ENCODE results near the gene GALNT17. TPM values are rescaled to one million over a fixed set of nuclear protein-coding genes. Genes with fewer than 3 reads are reported as not detected.
A peak's percentile ranks its signal among the peaks of the same experiment; 100 is the strongest.
"Not testable (repeated sequence)": the region's sequence is repeated elsewhere in the genome, so short reads cannot be mapped to it uniquely, and the experiment has no call there.

GALNT17 gene
- total and polyA plus RNA-seq, 4 donors = 2.8 to 10.8 (median 7.4) TPM

DNA sequence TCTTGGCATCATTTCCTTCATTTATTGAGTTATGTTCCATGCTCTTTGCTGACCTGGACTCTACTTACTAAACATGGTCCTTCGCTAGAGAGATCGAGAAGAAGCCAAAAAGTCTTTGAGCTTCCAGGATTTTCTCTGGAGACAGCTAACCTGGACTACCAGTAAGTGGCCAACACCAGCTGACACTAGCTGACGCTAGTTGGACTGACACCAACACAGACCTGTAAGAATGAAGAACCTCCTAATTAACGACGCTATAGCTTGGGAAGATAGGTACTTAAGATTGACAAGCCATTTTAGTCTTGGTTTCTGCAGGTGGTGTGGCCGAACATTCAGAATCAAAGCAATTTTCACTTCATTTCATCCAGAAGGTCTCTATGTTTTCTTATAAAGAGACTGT, 66.4 kb downstream of the GALNT17 start:
- WGBS, 2 donors = 74 to 83% methylated on average over 6 of the region's 6 CpGs

DNA sequence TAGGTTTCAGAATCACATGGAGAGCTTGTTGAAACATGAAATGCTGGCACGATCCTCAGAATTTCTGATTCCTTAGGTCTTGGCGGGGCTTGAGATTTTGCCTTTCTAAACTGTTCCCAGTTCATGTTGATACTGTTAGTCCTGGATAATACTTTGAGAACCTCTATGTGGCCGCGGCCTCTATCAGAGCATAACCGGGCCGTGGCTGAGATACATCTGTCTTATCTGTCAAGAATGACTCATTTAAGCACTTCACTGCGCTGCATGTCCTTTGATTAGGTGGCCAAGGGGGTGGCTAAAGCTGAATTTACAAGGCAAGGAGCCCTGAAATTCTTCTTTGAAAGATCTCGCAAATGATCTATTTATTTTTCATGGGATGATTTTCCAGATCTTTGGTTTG, 66.9 kb downstream of the GALNT17 start:
- peaks cover 0 to 8% (median 7%) of the 10 kb centered on the region in 5 donors for H3K4me1 ChIP-seq (ENCODE audit: control insufficient read depth in 5 of 5, insufficient read depth in 5 of 5, low read length in 5 of 5)
- ATAC-seq (ENCODE audit: insufficient read depth, low FRiP score) (no peak), DNase-seq (peak in 2 of 3 donors; percentile 34 to 66)
- no peaks in the 10 kb centered on the region for H3K36me3 ChIP-seq (ENCODE audit: control insufficient read depth in 4 of 4, insufficient read depth in 4 of 4, low read length in 4 of 4)
- TF ChIP-seq, protein P1, sequence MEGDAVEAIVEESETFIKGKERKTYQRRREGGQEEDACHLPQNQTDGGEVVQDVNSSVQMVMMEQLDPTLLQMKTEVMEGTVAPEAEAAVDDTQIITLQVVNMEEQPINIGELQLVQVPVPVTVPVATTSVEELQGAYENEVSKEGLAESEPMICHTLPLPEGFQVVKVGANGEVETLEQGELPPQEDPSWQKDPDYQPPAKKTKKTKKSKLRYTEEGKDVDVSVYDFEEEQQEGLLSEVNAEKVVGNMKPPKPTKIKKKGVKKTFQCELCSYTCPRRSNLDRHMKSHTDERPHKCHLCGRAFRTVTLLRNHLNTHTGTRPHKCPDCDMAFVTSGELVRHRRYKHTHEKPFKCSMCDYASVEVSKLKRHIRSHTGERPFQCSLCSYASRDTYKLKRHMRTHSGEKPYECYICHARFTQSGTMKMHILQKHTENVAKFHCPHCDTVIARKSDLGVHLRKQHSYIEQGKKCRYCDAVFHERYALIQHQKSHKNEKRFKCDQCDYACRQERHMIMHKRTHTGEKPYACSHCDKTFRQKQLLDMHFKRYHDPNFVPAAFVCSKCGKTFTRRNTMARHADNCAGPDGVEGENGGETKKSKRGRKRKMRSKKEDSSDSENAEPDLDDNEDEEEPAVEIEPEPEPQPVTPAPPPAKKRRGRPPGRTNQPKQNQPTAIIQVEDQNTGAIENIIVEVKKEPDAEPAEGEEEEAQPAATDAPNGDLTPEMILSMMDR (IDR thresholded peaks at IDR 0.05; ENCODE audit: control extremely low read depth, extremely low read depth) = no peak
- no peaks in the 10 kb centered on the region for H3K27me3 ChIP-seq (ENCODE audit: control insufficient read depth in 3 of 3, insufficient read depth in 3 of 3, low read length in 2 of 3)
- no peak overlapping the region for H3K9ac ChIP-seq (ENCODE audit: insufficient read depth in 1 of 2, low read length in 2 of 2)
- H3K4me3 ChIP-seq = no peak overlapping the region
- 76 to 83% methylated on average over 8 of the region's 8 CpGs for WGBS, 2 donors
- H3K27ac ChIP-seq (ENCODE audit: low read depth in 1 of 2, low read length in 1 of 2) = peak overlapping the region in 1 of 2 donors; percentile 77
- no peaks in the 10 kb centered on the region for H3K9me3 ChIP-seq (ENCODE audit: control insufficient read depth in 4 of 4, insufficient read depth in 3 of 4, low read length in 3 of 4)

More for the DNA sequence above, 66.4 kb downstream of the GALNT17 start:
- no peak overlapping the region for H3K4me3 ChIP-seq
- TF ChIP-seq, protein P1 (IDR thresholded peaks at IDR 0.05; ENCODE audit: control extremely low read depth, extremely low read depth) = no peak
- no peak overlapping the region for H3K9ac ChIP-seq (ENCODE audit: insufficient read depth in 1 of 2, low read length in 2 of 2)
- H3K4me1 ChIP-seq (ENCODE audit: control insufficient read depth in 5 of 5, insufficient read depth in 5 of 5, low read length in 5 of 5) = peaks cover 0 to 8% (median 7%) of the 10 kb centered on the region in 5 donors
- ATAC-seq (ENCODE audit: insufficient read depth, low FRiP score) (no peak), DNase-seq (no peak)
- H3K9me3 ChIP-seq (ENCODE audit: control insufficient read depth in 4 of 4, insufficient read depth in 3 of 4, low read length in 3 of 4) = no peaks in the 10 kb centered on the region
- no peaks in the 10 kb centered on the region for H3K36me3 ChIP-seq (ENCODE audit: control insufficient read depth in 4 of 4, insufficient read depth in 4 of 4, low read length in 4 of 4)
- H3K27ac ChIP-seq (ENCODE audit: low read depth in 1 of 2, low read length in 1 of 2) = peak overlapping the region in 1 of 2 donors; percentile 77
- H3K27me3 ChIP-seq (ENCODE audit: control insufficient read depth in 3 of 3, insufficient read depth in 3 of 3, low read length in 2 of 3) = no peaks in the 10 kb centered on the region

DNA sequence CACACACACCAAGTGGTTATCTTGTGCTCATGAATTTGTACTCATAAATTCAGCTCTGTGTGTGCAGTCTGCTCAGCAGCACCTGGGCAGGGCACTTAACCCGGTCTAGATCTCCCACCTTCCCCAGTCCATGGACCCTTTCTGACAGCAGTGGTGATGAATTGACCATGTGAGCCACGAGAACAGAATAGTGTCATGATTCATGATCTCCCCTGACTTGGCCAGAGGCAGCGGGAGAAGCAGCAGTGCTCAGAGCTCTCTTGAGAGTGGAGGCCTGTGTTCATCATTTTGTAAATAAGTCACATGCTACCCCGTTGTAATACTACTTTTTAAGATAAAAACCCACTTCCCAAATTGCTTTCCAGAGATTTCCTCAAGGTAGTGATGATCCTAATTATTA, 74.2 kb downstream of the GALNT17 start:
- Histone ChIP-seq H3K9me3 (ENCODE audit: control insufficient read depth in 4 of 4, insufficient read depth in 3 of 4, low read length in 3 of 4) (peaks cover 0 to 2% (median 0%) of the 10 kb centered on the region in 4 donors), H3K4me1 (ENCODE audit: control insufficient read depth in 5 of 5, insufficient read depth in 5 of 5, low read length in 5 of 5) (peaks cover 0 to 11% (median 0%) of the 10 kb centered on the region in 5 donors), H3K27me3 (ENCODE audit: control insufficient read depth in 3 of 3, insufficient read depth in 3 of 3, low read length in 2 of 3) (no peaks in the 10 kb centered on the region), H3K27ac (ENCODE audit: low read depth in 1 of 2, low read length in 1 of 2) (no peak overlapping the region), H3K4me3 (no peak overlapping the region), H3K9ac (ENCODE audit: insufficient read depth in 1 of 2, low read length in 2 of 2) (no peak overlapping the region), H3K36me3 (ENCODE audit: control insufficient read depth in 4 of 4, insufficient read depth in 4 of 4, low read length in 4 of 4) (no peaks in the 10 kb centered on the region)
- whole genome bisulfite sequencing, 2 donors = 62 to 64% methylated on average over 4 of the region's 4 CpGs
- TF ChIP-seq, protein P1 (IDR thresholded peaks at IDR 0.05; ENCODE audit: control extremely low read depth, extremely low read depth) = no peak
- no peak for DNase-seq
- no peak for ATAC-seq (ENCODE audit: insufficient read depth, low FRiP score)

DNA sequence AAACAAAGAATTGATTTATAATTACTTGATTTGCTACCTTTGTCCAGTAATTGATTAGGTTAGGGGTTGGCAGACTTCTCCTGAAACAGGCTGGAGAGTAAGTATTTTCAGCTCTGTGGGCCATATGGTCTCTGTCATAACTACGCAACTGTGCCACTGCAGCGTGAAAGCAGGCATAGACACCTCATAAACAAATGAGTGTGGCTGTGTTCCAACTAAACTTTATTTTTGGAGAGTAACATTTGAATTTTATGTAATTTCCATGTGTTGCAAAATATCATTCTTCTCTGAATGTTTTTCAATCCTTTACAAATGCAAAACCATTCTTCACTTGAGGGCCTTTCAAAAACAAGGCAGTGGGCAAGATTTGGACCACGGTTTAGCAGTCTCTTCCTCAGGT, 76.9 kb downstream of the GALNT17 start:
- Histone ChIP-seq H3K27ac (ENCODE audit: low read depth in 1 of 2, low read length in 1 of 2) (no peak overlapping the region), H3K9me3 (ENCODE audit: control insufficient read depth in 4 of 4, insufficient read depth in 3 of 4, low read length in 3 of 4) (peaks cover 0 to 4% (median 0%) of the 10 kb centered on the region in 4 donors), H3K4me1 (ENCODE audit: control insufficient read depth in 5 of 5, insufficient read depth in 5 of 5, low read length in 5 of 5) (peaks cover 0 to 11% (median 0%) of the 10 kb centered on the region in 5 donors), H3K27me3 (ENCODE audit: control insufficient read depth in 3 of 3, insufficient read depth in 3 of 3, low read length in 2 of 3) (no peaks in the 10 kb centered on the region), H3K9ac (ENCODE audit: insufficient read depth in 1 of 2, low read length in 2 of 2) (no peak overlapping the region), H3K36me3 (ENCODE audit: control insufficient read depth in 4 of 4, insufficient read depth in 4 of 4, low read length in 4 of 4) (no peaks in the 10 kb centered on the region), H3K4me3 (no peak overlapping the region)
- DNase-seq (peak; percentile 75 to 96 (median 92)), ATAC-seq (ENCODE audit: insufficient read depth, low FRiP score) (no peak)
- TF ChIP-seq, protein P1 (IDR thresholded peaks at IDR 0.05; ENCODE audit: control extremely low read depth, extremely low read depth) = no peak
- 65 to 77% methylated on average over 3 of the region's 3 CpGs for WGBS, 2 donors

DNA sequence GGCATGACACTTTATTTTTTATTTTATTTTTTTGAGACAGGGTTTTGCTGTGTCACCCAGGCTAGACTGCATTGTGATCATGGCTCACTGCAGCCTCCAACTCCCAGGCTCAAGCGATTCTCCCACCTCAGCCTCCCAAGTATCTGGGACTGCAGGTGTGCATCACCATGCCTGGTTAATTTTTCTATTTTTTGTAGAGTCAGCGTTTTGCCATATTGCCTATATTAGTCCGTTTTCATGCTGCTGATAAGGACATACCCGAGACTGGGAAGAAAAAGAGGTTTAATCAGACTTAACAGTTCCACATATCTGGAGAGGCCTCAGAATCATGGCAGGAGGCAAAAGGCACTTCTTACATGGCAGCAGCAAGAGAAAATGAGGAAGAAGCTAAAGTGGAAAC, 77.5 kb downstream of the GALNT17 start:
- not testable (repeated sequence) for H3K4me3 ChIP-seq; ATAC-seq (ENCODE audit: insufficient read depth, low FRiP score)
- 86% methylated on average over 4 of the region's 4 CpGs for WGBS, 2 donors

More for the DNA sequence above, 77.5 kb downstream of the GALNT17 start:
- peaks cover 0 to 11% (median 0%) of the 10 kb centered on the region in 5 donors for H3K4me1 ChIP-seq (ENCODE audit: control insufficient read depth in 5 of 5, insufficient read depth in 5 of 5, low read length in 5 of 5)
- DNase-seq; H3K9ac ChIP-seq (ENCODE audit: insufficient read depth in 1 of 2, low read length in 2 of 2); H3K36me3 ChIP-seq (ENCODE audit: control insufficient read depth in 4 of 4, insufficient read depth in 4 of 4, low read length in 4 of 4); H3K27ac ChIP-seq (ENCODE audit: low read depth in 1 of 2, low read length in 1 of 2); H3K27me3 ChIP-seq (ENCODE audit: control insufficient read depth in 3 of 3, insufficient read depth in 3 of 3, low read length in 2 of 3); H3K9me3 ChIP-seq (ENCODE audit: control insufficient read depth in 4 of 4, insufficient read depth in 3 of 4, low read length in 3 of 4): not testable (repeated sequence)

Measured in lung (tissue), 12 donors.